NB4 (cell line): ENCODE results near the gene GNAO1.

Experiments
- CTCF ChIP-seq: IDR thresholded peaks from one replicate; pipeline ENCODE4 v1.5.1; 2012; ENCODE audit warnings: low read depth, low read length
- POLR2A ChIP-seq: IDR thresholded peaks from 2 replicates; pipeline ENCODE4 v1.6.1; 2011; ENCODE audit warnings: mild to moderate bottlenecking; ENCODE audit not compliant: insufficient read length; ENCODE audit errors: extremely low read depth

GRCh38 chr16:56225017-56225742 lies 33.9 kb downstream of the GNAO1 start:
- TF ChIP-seq CTCF (no peak), POLR2A (no peak)
